ENCODE results near the gene LAMA4. TPM values are rescaled to one million over a fixed set of nuclear protein-coding genes. Genes with fewer than 3 reads are reported as not detected.

The LAMA4 gene
- total RNA-seq, 1 experiment from 2014 or later = 11.9 TPM

GRCh38 chr6:112298021-112298745 is 43.8 kb upstream of the LAMA4 start:
- POLR2A ChIA-PET = no interaction called here
- no TSS peak for BruUV-seq (replicated peaks)
- Histone ChIP-seq H3K4me3 (ENCODE audit: low read depth in 2 of 2, low read length in 2 of 2) (no peak overlapping the region), H3K27ac (ENCODE audit: low read length) (no peak overlapping the region), H3K9me3 (ENCODE audit: control insufficient read depth, insufficient read depth, low read depth, low read length) (no peaks in the 10 kb centered on the region), H3K27me3 (ENCODE audit: control insufficient read depth, insufficient read depth, low read length) (no peaks in the 10 kb centered on the region), H3K4me1 (ENCODE audit: control insufficient read depth, insufficient read depth, low read length) (no peaks in the 10 kb centered on the region), H3K36me3 (ENCODE audit: control insufficient read depth, insufficient read depth, low read length) (no peaks in the 10 kb centered on the region)
- ATAC-seq (no peak), DNase-seq (ENCODE audit: low read depth, low spot score) (no peak)
- in situ Hi-C loops (cut with HindIII; ENCODE audit: low pct_unique_long_range_greater_than_20kb, low sequenced_read_pairs) (no loop called here), intact Hi-C loops (cut with micrococcal nuclease; ENCODE audit: unreplicated experiment) (no loop called here)
- TF ChIP-seq TCF7L2 (IDR thresholded peaks at IDR 0.05; ENCODE audit: low read depth, low read length) = no peak
- no peak for TF ChIP-seq REST (IDR thresholded peaks at IDR 0.05; ENCODE audit: insufficient read depth in 1 of 2, low read depth in 2 of 2, low read length in 1 of 2)
- TF ChIP-seq POLR2AphosphoS5 (IDR thresholded peaks at IDR 0.05; ENCODE audit: low read depth, low read length) = no peak
- TF ChIP-seq SIN3A (IDR thresholded peaks at IDR 0.05; ENCODE audit: borderline replicate concordance, insufficient read depth, low read depth, low read length) = no peak
- TF ChIP-seq CTCF (IDR thresholded peaks at IDR 0.05) = no peak
- CTCF ChIA-PET = no interaction called here

- Histone ChIP-seq H3K36me3 (ENCODE audit: control insufficient read depth, insufficient read depth, low read length) (no peaks in the 10 kb centered on the region), H3K9me3 (ENCODE audit: control insufficient read depth, insufficient read depth, low read depth, low read length) (no peaks in the 10 kb centered on the region), H3K27me3 (ENCODE audit: control insufficient read depth, insufficient read depth, low read length) (no peaks in the 10 kb centered on the region), H3K4me3 (ENCODE audit: low read depth in 2 of 2, low read length in 2 of 2) (no peak overlapping the region), H3K4me1 (ENCODE audit: control insufficient read depth, insufficient read depth, low read length) (no peaks in the 10 kb centered on the region), H3K27ac (ENCODE audit: low read length) (no peak overlapping the region)
- DNase-seq (ENCODE audit: low read depth, low spot score) = no peak
- BruUV-seq (replicated peaks) = no TSS peak
- no peak for TF ChIP-seq REST (IDR thresholded peaks at IDR 0.05; ENCODE audit: insufficient read depth in 1 of 2, low read depth in 2 of 2, low read length in 1 of 2)
- TF ChIP-seq POLR2AphosphoS5 (IDR thresholded peaks at IDR 0.05; ENCODE audit: low read depth, low read length) = no peak
- TF ChIP-seq SIN3A (IDR thresholded peaks at IDR 0.05; ENCODE audit: borderline replicate concordance, insufficient read depth, low read depth, low read length) = no peak
- no peak for TF ChIP-seq CTCF (IDR thresholded peaks at IDR 0.05)
- TF ChIP-seq TCF7L2 (IDR thresholded peaks at IDR 0.05; ENCODE audit: low read depth, low read length) = no peak
- CTCF ChIA-PET = no interaction called here
- intact Hi-C loops (cut with micrococcal nuclease; ENCODE audit: unreplicated experiment) = no loop called here
- ATAC-seq = no peak
- POLR2A ChIA-PET = no interaction called here
- in situ Hi-C loops (cut with HindIII; ENCODE audit: low pct_unique_long_range_greater_than_20kb, low sequenced_read_pairs) = no loop called here
These were observed 42.3 kb upstream of the LAMA4 start for GRCh38 chr6:112296694-112297093.

All from Panc1 (cell line).